RWPE1 (cell line): ENCODE results near the gene OR6K3.
"Not testable (repeated sequence)": the region's sequence is repeated elsewhere in the genome, so short reads cannot be mapped to it uniquely, and the experiment has no call there.

Experiments
- CTCF ChIA-PET: fragments of 350-600 bp; sonication (Branson Sonifier 250); formaldehyde crosslinking; extraction: SDS; loops from one replicate; lab custom pipeline; 2021; lab: Yijun Ruan, JAX
- POLR2A ChIA-PET: fragments of 400-600 bp; formaldehyde crosslinking; extraction: SDS; loops from one replicate; lab custom pipeline; 2020; ENCODE audit warnings: antibody characterized with exemption; ENCODE audit not compliant: low non-redundant PET; lab: Yijun Ruan, JAX
- DNase-seq: peaks from one replicate; pipeline ENCODE4 v3.0.0; 2012; ENCODE audit warnings: low spot score
- H3K27ac ChIP-seq: fragments of 450-650 bp; 2 replicates; pipeline ENCODE4 v1.5.1; 2017
- TF ChIP-seq, protein P1 (sequence below): fragments of 450-650 bp; conservative IDR thresholded peaks from 2 replicates; pipeline ENCODE4 v1.5.1; 2017; ENCODE audit warnings: low read depth, mild to moderate bottlenecking

OR6K3 gene

DNA sequence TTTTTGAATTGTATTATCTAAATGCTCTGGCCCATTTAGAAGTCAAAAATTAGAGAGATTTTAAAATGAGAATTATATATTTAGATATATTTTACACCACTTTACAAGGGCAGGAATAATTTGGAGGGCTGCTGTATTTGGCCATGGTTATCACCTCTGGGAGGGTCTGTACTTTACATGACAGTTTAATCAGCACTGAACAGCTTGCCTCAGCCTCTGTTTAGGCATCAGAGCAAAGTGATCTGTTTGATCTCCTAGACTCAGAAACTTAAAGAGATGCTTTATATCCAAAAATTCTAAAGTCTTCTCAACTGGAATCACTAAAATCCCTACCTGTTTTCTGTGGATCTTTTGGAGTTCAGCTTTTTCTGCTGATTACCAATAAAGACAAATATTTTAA, 28.6 kb downstream of the OR6K3 start:
- POLR2A ChIA-PET: no interaction called here
- DNase-seq: no peak
- CTCF ChIA-PET: interaction anchor here (0.6 kb wide), 1 partner anchor 29 kb away, joined by 4 read pairs; no protein-coding TSS in a partner anchor
- TF ChIP-seq, protein P1, sequence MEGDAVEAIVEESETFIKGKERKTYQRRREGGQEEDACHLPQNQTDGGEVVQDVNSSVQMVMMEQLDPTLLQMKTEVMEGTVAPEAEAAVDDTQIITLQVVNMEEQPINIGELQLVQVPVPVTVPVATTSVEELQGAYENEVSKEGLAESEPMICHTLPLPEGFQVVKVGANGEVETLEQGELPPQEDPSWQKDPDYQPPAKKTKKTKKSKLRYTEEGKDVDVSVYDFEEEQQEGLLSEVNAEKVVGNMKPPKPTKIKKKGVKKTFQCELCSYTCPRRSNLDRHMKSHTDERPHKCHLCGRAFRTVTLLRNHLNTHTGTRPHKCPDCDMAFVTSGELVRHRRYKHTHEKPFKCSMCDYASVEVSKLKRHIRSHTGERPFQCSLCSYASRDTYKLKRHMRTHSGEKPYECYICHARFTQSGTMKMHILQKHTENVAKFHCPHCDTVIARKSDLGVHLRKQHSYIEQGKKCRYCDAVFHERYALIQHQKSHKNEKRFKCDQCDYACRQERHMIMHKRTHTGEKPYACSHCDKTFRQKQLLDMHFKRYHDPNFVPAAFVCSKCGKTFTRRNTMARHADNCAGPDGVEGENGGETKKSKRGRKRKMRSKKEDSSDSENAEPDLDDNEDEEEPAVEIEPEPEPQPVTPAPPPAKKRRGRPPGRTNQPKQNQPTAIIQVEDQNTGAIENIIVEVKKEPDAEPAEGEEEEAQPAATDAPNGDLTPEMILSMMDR: no peak
- H3K27ac ChIP-seq: no peak overlapping the region

DNA sequence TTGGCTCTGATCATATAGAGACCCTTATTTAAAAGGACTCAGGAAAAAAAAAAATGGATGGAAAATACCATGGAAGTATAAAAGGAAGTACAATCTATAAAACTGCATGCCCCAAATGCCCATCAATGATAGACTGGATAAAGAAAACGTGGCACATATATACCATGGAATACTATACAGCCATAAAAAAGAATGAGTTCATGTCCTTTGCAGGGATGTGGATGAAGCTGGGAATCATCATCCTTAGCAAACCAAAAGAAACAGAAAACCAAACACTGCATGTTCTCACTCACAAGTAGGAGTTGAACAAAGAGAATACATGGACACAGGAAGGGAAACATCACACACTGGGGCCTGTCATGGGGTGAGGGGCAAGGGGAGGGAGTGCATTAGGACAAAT, 29.4 kb downstream of the OR6K3 start:
- DNase-seq, CTCF ChIA-PET, H3K27ac ChIP-seq, POLR2A ChIA-PET: not testable (repeated sequence)

DNA sequence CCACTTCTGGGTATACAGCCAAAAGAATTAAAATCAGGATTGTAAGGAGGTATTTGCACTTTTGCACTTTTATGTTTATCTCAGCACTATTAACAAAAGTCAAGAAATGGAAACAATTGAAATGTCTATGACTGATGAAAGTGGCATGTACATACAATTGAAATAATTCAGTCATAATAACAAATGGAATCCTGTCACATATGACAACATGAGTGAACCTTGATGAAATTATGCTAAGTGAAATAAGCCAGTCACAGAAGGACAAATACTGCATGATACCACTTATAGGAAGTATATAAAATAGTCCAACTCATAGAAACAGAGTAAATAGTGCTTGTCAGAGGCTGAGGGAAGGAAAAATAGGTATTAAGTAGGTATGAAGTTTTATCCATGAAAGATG, 30.6 kb downstream of the OR6K3 start:
- no peak overlapping the region for H3K27ac ChIP-seq
- DNase-seq: no peak
- ChIA-PET POLR2A (no interaction called here), CTCF (no interaction called here)
- TF ChIP-seq, protein P1: no peak

DNA sequence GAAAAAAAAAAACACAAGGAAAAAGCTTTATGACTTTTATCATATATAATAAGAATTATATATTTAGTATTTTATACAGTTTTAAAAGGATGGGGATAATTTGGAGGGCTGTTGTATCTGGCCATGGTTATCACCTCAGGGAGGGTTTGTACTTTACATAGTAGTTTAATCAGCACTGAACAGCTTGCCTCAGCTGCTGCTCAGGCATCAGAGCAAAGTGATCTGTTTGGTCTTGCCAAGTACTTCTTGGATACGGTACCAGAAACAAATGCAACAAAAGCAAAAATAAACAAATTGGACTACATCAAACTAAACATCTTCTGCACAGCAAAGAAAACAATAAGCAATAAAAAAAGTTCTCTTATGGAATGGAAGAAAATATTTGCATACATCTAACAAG, 31.4 kb downstream of the OR6K3 start:
- TF ChIP-seq, protein P1: no peak
- POLR2A ChIA-PET: no interaction called here

DNA sequence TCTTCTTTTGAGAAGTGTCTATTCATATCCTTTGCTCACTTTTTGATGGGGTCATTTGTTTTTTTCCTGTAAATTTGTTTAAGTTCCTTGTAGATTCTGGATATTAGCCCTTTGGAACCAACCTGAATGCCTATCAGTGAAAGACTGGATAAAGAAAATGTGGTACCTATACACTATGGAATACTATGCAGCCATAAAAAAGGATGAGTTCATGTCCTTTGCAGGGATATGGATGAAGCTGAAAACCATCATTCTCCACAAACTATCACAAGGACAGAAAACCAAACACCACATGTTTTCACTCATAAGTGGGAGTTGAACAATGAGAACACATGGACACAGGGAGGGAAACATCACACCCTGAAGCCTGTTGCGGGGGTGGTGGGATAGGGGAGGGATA, 32.2 kb downstream of the OR6K3 start:
- POLR2A ChIA-PET, CTCF ChIA-PET, DNase-seq, H3K27ac ChIP-seq: not testable (repeated sequence)

More for the DNA sequence above, 31.4 kb downstream of the OR6K3 start:
- no peak for DNase-seq
- CTCF ChIA-PET: no interaction called here
- no peak overlapping the region for H3K27ac ChIP-seq

DNA sequence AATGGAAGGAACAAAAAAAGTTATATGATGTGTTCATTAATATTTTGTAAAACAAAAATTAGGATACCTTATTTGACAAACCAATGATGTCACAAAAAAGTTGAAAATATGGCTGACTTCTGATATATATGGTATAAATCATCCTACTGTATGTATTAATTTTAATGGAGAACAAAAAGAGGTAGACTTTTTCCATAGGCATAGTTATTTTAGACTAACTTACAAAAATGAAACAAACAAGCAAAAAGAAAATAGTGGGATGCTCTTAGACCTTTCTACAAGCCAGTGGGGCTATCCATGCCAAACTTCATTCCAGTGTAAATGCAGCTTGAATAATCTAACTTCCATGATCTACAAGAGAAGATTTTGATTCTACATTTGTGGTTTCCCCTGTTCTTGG, 33.5 kb downstream of the OR6K3 start:
- H3K27ac ChIP-seq: no peak overlapping the region
- POLR2A ChIA-PET: no interaction called here
- no peak for DNase-seq
- TF ChIP-seq, protein P1: no peak
- CTCF ChIA-PET: interaction anchor here (0.6 to 0.8 kb wide), 3 partner anchors 376 to 996 kb away, joined by 4 to 5 read pairs (median 5); no protein-coding TSS in a partner anchor

DNA sequence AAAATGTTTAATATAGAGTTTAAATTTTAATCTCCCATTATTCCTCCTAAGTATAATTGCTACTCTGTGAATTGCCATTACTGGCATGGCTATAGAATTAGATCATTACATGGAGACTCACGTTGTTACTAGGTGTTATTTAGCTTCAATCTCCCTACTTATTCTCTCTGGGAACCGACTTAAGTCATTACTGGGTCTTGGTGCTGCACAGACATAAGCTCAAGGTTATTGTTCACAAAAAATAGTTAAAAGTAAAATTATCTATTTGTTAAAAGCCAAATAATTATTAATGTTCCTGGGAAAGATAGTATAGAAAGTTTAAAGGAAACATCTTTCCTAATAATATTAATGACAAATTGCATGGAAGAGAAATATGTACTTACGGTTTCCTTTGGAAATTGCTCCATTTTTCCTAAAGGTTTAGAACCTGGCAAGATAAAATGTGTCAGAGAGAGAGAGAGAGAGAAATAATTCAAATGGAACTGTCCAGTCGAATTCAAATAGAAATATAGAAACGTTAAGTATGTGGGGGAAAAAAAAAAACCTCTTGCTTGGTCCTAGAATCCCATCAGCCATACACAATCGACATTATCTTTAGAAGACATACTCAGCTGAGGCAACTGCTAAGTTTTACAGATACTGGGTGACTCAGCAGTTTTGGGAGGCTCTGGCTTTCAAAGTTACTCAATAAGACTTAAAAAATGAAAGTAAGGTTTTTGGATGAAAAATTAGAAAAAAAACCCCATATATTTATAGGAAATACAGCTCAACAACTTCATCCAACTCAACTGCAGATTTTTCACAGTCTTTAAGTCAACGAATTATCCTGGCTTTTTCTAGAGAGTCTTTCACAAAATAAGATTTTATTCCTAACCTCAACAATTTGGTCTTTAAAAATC, 34.2 kb downstream of the OR6K3 start, which contains the start of gene SPTA1:
TSS of gene SPTA1 (minus strand) at position 605 of the 899 bp plus-strand sequence. CDS start at position 407, 198 bp downstream.
- DNase-seq: no peak
- ChIA-PET POLR2A (no interaction called here), CTCF (interaction anchor here (0.6 to 0.8 kb wide), 3 partner anchors 375 to 995 kb away, joined by 4 to 5 read pairs (median 5); no protein-coding TSS in a partner anchor)
- TF ChIP-seq, protein P1: no peak
- H3K27ac ChIP-seq: no peak within 1 kb of the TSS
